ENCODE results near the gene TTC7B.

Gene TTC7B

GRCh38 chr14:90641168-90641567, 175.1 kb downstream of the TTC7B start:
- Mint-ChIP-seq H3K4me3 (no peak overlapping the region), H3K27me3 (ENCODE audit: low read depth, poor library complexity) (no peaks in the 10 kb centered on the region), H3K4me1 (peaks cover 10% of the 10 kb centered on the region), H3K36me3 (ENCODE audit: low read depth) (peaks cover 57% of the 10 kb centered on the region), H3K9me3 (no peaks in the 10 kb centered on the region), H3K27ac (no peak overlapping the region)
- no peak for DNase-seq
- no peak for TF ChIP-seq CTCF (IDR thresholded peaks at IDR 0.05)

- Mint-ChIP-seq H3K4me1 (peaks cover 10% of the 10 kb centered on the region), H3K4me3 (no peak overlapping the region), H3K27ac (no peak overlapping the region), H3K36me3 (ENCODE audit: low read depth) (peaks cover 53% of the 10 kb centered on the region), H3K27me3 (ENCODE audit: low read depth, poor library complexity) (no peaks in the 10 kb centered on the region), H3K9me3 (no peaks in the 10 kb centered on the region)
- TF ChIP-seq CTCF (IDR thresholded peaks at IDR 0.05), result no peak
- DNase-seq, result no peak
Measured at GRCh38 chr14:90639641-90640040, 176.6 kb downstream of the TTC7B start.

GRCh38 chr14:90632871-90633270, 183.4 kb downstream of the TTC7B start:
- TF ChIP-seq CTCF (IDR thresholded peaks at IDR 0.05), result no peak
- Mint-ChIP-seq H3K27me3 (ENCODE audit: low read depth, poor library complexity) (peaks cover 6% of the 10 kb centered on the region), H3K4me3 (no peak overlapping the region), H3K27ac (no peak overlapping the region), H3K9me3 (no peaks in the 10 kb centered on the region), H3K4me1 (peaks cover 6% of the 10 kb centered on the region), H3K36me3 (ENCODE audit: low read depth) (peaks cover 26% of the 10 kb centered on the region)
- no peak for DNase-seq

- DNase-seq, result no peak
- H3K4me1 Mint-ChIP-seq, result peaks cover 10% of the 10 kb centered on the region
- H3K27me3 Mint-ChIP-seq (ENCODE audit: low read depth, poor library complexity), result peaks cover 6% of the 10 kb centered on the region
- H3K9me3 Mint-ChIP-seq, result no peaks in the 10 kb centered on the region
- no peak overlapping the region for H3K4me3 Mint-ChIP-seq
- TF ChIP-seq CTCF (IDR thresholded peaks at IDR 0.05), result no peak
- no peak overlapping the region for H3K27ac Mint-ChIP-seq
- peaks cover 26% of the 10 kb centered on the region for H3K36me3 Mint-ChIP-seq (ENCODE audit: low read depth)
Measured at GRCh38 chr14:90632451-90632850, 183.8 kb downstream of the TTC7B start.

GRCh38 chr14:90630171-90630806, 185.9 kb downstream of the TTC7B start:
- peaks cover 30% of the 10 kb centered on the region for H3K4me1 Mint-ChIP-seq

More at GRCh38 chr14:90630171-90630806, 185.9 kb downstream of the TTC7B start:
- Mint-ChIP-seq H3K27me3 (ENCODE audit: low read depth, poor library complexity) (peaks cover 6% of the 10 kb centered on the region), H3K4me3 (no peak overlapping the region), H3K36me3 (ENCODE audit: low read depth) (peaks cover 13% of the 10 kb centered on the region), H3K27ac (peak overlapping the region; percentile 45), H3K9me3 (no peaks in the 10 kb centered on the region)
- no peak for TF ChIP-seq CTCF (IDR thresholded peaks at IDR 0.05)
- DNase-seq, result no peak
